ENCODE results near the gene POLN. TPM values are rescaled to one million over a fixed set of nuclear protein-coding genes. Genes with fewer than 3 reads are reported as not detected.

POLN gene
- total RNA-seq, 4 donors from 2014 or later: 2.6 to 10.6 (median 6.8) TPM

DNA sequence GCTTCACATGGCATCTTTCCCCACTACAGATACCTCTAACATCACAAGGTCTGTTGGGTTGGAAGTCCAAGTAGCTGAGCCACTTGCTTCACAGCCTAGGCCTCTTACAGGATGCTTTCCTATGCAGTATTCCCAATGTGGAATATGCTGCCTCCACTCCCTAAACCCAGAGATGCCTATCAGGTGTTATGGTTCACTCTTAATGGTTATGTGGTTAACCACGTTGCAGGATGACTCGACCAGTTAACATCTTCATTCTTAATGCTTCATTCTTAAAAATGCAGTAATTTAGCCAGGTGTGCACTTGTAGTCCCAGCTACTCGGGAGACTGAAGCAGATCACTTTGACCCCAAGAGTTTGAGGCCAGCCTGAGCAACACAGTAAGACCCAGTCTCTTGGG, 24.2 kb downstream of the POLN start:
- TF ChIP-seq CTCF (IDR thresholded peaks at IDR 0.05; ENCODE audit: low read depth): no peak

DNA sequence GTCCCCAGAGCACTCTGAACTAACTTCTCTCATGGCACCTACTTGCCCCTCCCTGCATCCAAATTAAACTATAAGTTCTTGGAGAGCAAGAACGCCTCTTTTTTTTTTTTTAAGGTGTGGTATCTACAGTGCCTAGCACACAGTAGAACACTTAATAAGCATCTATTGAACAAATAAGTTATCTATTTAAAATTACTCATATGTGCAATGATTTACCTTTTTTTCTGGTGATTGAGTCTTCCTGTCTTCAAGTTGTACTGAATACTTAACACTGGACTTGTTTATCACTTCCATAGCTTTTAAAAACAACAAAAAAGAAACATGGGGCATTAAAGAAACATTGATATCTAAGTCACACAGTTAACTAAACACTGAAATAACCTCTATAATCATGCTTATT, 29.1 kb downstream of the POLN start:
- no peak for TF ChIP-seq CTCF (IDR thresholded peaks at IDR 0.05; ENCODE audit: low read depth)

DNA sequence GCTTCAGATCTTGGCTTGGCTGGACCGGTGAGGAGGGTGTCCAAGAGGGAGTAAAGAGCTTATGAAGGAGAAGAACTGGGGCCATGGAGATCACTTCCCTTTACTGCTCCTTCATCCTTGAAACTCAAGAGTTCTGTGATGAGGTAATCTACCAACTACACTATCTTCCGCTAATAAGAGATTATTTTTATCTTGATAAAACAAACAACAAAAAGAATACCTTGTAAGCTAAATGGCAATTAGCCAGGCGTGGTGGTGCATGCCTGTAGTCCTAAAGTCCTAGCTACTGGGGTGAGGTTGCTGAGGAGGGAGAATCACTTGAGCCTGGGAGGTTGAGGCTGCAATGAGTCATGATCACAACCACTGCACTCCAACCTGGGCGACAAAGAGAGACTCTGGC, 47.4 kb downstream of the POLN start:
- no peak for TF ChIP-seq CTCF (IDR thresholded peaks at IDR 0.05; ENCODE audit: low read depth)

DNA sequence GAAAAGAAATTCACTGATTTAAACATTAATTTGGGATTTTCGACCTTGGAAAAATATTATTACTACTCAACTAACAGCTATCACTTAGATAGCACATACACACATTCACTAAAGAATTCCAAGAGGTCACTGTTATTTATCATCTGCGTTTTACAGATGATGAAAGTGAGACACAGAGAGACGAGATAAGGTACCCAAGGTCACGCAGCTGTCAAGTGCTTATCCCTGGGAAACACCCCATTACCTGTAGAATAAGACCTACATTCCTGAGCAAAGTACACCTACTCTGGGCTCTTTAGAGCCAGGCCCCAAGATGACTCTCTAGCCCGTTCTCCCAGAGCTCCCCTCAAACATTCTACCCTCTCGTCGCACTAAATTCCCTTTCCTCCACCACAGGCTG, 48.6 kb downstream of the POLN start:
- no peak for TF ChIP-seq CTCF (IDR thresholded peaks at IDR 0.05; ENCODE audit: low read depth)

GRCh38 chr4:2186865-2187172, 55.1 kb downstream of the POLN start:
- TF ChIP-seq CTCF (IDR thresholded peaks at IDR 0.05; ENCODE audit: low read depth): no peak

DNA sequence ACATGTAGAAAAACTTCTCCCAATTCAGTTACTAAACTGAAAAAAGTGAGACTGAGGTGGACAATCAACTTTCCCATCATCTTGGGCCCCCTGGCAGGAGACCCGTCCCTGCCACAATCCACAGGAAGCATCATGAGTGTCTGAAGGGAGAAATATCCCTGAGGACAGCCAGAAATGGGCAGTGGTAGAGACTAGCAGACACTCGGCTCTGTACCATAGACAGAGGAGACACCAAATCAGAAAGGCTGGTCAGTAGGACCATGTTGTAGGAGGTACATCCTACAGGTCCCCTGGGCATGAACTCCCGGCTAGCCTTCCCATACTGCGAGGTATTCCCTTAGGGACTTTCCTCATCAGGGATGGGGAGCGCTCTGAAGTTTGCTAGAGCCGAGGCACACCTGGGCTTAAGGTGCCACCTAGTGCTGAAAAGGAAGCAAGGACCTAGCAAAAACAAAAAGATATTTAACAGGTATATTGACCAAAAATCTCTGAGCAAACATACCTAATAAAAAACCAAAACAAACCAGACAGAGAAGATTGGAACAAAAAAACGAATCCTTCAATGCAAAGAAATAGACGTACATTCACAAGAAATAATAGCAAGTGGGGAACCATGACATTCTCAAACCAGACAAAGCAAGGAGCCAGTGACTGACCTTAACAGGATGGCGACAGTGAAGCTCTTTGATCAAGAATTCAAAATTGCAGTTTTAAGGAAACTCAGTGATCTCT, 55.6 kb downstream of the POLN start:
- TF ChIP-seq CTCF (IDR thresholded peaks at IDR 0.05; ENCODE audit: low read depth): no peak

GRCh38 chr4:2183394-2183793, 58.5 kb downstream of the POLN start:
- no peak for TF ChIP-seq CTCF (IDR thresholded peaks at IDR 0.05; ENCODE audit: low read depth)
